Lower lobe of right lung (tissue), 2 donors: Measurements from ENCODE around the gene BAZ1A. TPM values are rescaled to one million over a fixed set of nuclear protein-coding genes. Genes with fewer than 3 reads are reported as not detected.
A peak's percentile ranks its signal among the peaks of the same experiment; 100 is the strongest.

Experiments used
- ATAC-seq, 2 donors: fragments of 200-7000 bp; cut with Tn5 transposase; one replicate each; pipeline ENCODE4 v1.9.1; 2020 to 2022; ENCODE audit warnings: mild to moderate bottlenecking in 2 of 2, moderate library complexity in 2 of 2
- DNase-seq: peaks from one replicate; pipeline ENCODE4 v3.0.0-alpha.2; 2020
- H3K27ac ChIP-seq: fragments of 200-600 bp; one replicate; pipeline ENCODE4 v1.8.0; 2022
- H3K27me3 ChIP-seq: fragments of 200-600 bp; one replicate; pipeline ENCODE4 v1.8.0; 2022; ENCODE audit warnings: low read depth
- H3K36me3 ChIP-seq: fragments of 200-600 bp; one replicate; pipeline ENCODE4 v1.8.0; 2022; ENCODE audit warnings: mild to moderate bottlenecking
- H3K4me1 ChIP-seq: fragments of 200-600 bp; one replicate; pipeline ENCODE4 v1.8.0; 2022
- H3K4me3 ChIP-seq: fragments of 200-600 bp; one replicate; pipeline ENCODE4 v1.8.0; 2022; ENCODE audit warnings: mild to moderate bottlenecking
- H3K9me3 ChIP-seq: fragments of 200-600 bp; one replicate; pipeline ENCODE4 v1.8.0; 2022
- CTCF ChIP-seq: fragments of 200-600 bp; IDR thresholded peaks from one replicate; pipeline ENCODE4 v1.8.0; 2022; ENCODE audit warnings: antibody characterized with exemption, mild to moderate bottlenecking
- intact Hi-C: fragments of 100-400 bp; cut with DNase I; formaldehyde crosslinking; loops from one replicate; pipeline ENCODE4 v1.11.0; 2022
- long read RNA-seq: library from polyadenylated mRNA; unstranded; transcript quantifications from one replicate; pipeline ENCODE4 v2.0.0, GENCODE V29; 2021
- total RNA-seq: library from RNA; stranded (reverse); fragmentation: NEBNext Ultra II Directional; extraction: Animal tissue kit (Norgen Biotek cat#: 25700); gene quantifications from one replicate; pipeline ENCODE4 v1.2.1, GENCODE V29; 2021
- donor health status: DM: no; HTN: yes; CAD: no; lungs with severe emphysema.

BAZ1A gene
- total RNA-seq = 43.5 TPM
- long read RNA-seq, partial matches to known transcripts = 44 of 51 reads
- long read RNA-seq, other reads (novel, unspliced or antisense) = 7 of 51 reads

GRCh38 chr14:34875031-34875922 lies at the start of gene BAZ1A:
Gene BAZ1A, minus strand, starts transcription at chr14:34875360. Its CDS starts 756 bp downstream, at chr14:34874604.
- H3K4me3 ChIP-seq = peak within 1 kb of the TSS; percentile 92
- no peaks in the 10 kb centered on the region for H3K9me3 ChIP-seq
- no peak for TF ChIP-seq CTCF
- H3K36me3 ChIP-seq = peaks cover 7% of the 10 kb centered on the region
- no peaks in the 10 kb centered on the region for H3K27me3 ChIP-seq
- intact Hi-C loops = no loop called here
- peak within 1 kb of the TSS; percentile 98 for H3K27ac ChIP-seq
- DNase-seq = peak; percentile 68
- peaks cover 19% of the 10 kb centered on the region for H3K4me1 ChIP-seq
- peak; percentile 55 to 56 for ATAC-seq

GRCh38 chr14:34920339-34920738 lies 45.2 kb upstream of the BAZ1A start:
- intact Hi-C loops = no loop called here
- Histone ChIP-seq H3K4me1 (no peaks in the 10 kb centered on the region), H3K27me3 (no peaks in the 10 kb centered on the region), H3K36me3 (no peaks in the 10 kb centered on the region), H3K27ac (no peak overlapping the region), H3K4me3 (no peak overlapping the region), H3K9me3 (no peaks in the 10 kb centered on the region)
- TF ChIP-seq CTCF = no peak
- ATAC-seq (no peak), DNase-seq (no peak)

- H3K27me3 ChIP-seq = no peaks in the 10 kb centered on the region
- no peaks in the 10 kb centered on the region for H3K9me3 ChIP-seq
- ATAC-seq = no peak
- TF ChIP-seq CTCF = no peak
- no peaks in the 10 kb centered on the region for H3K36me3 ChIP-seq
- H3K4me3 ChIP-seq = no peak overlapping the region
- no peak overlapping the region for H3K27ac ChIP-seq
- DNase-seq = no peak
- H3K4me1 ChIP-seq = no peaks in the 10 kb centered on the region
- intact Hi-C loops = no loop called here
Measured at GRCh38 chr14:34913619-34914018, 38.5 kb upstream of the BAZ1A start.

GRCh38 chr14:34912966-34913365 lies 37.8 kb upstream of the BAZ1A start:
- Histone ChIP-seq H3K9me3 (no peaks in the 10 kb centered on the region), H3K4me1 (no peaks in the 10 kb centered on the region), H3K36me3 (no peaks in the 10 kb centered on the region), H3K27ac (no peak overlapping the region), H3K27me3 (no peaks in the 10 kb centered on the region), H3K4me3 (no peak overlapping the region)
- no peak for DNase-seq
- no peak for TF ChIP-seq CTCF
- intact Hi-C loops = no loop called here
- ATAC-seq = no peak

GRCh38 chr14:34912182-34912581 lies 37.0 kb upstream of the BAZ1A start:
- H3K4me3 ChIP-seq = no peak overlapping the region
- intact Hi-C loops = no loop called here
- DNase-seq (no peak), ATAC-seq (no peak)
- no peaks in the 10 kb centered on the region for H3K36me3 ChIP-seq
- H3K4me1 ChIP-seq = no peaks in the 10 kb centered on the region
- no peaks in the 10 kb centered on the region for H3K9me3 ChIP-seq
- H3K27me3 ChIP-seq = no peaks in the 10 kb centered on the region
- no peak overlapping the region for H3K27ac ChIP-seq
- TF ChIP-seq CTCF = no peak
